ENCODE data around the gene CAPN15. TPM values are rescaled to one million over a fixed set of nuclear protein-coding genes. Genes with fewer than 3 reads are reported as not detected.

The CAPN15 gene
- total RNA-seq, 4 donors from 2014 or later, result 19.6 to 42.6 (median 29.0) TPM

GRCh38 chr16:515175-515938 is 12.2 kb upstream of the CAPN15 start:
- intact Hi-C loops (cut with DNase I), result no loop called here
- H3K27ac ChIP-seq, result no peak overlapping the region
- no peak for DNase-seq
- no peak overlapping the region for H3K4me3 ChIP-seq (replicated peaks in 1 of 3)
- WGBS, 2 donors, result 93 to 95% methylated on average over 35 to 45 of the region's 45 CpGs
- H3K36me3 ChIP-seq, result peaks cover 5 to 12% of the 10 kb centered on the region in 2 donors
- TF ChIP-seq CTCF (IDR thresholded peaks at IDR 0.05) (no peak), POLR2A (IDR thresholded peaks at IDR 0.05) (no peak)
- H3K27me3 ChIP-seq, result no peaks in the 10 kb centered on the region
- H3K4me1 ChIP-seq, result no peaks in the 10 kb centered on the region
- H3K9me3 ChIP-seq, result no peaks in the 10 kb centered on the region

- intact Hi-C loops (cut with DNase I), result no loop called here
- no peak for DNase-seq
- peaks cover 8 to 17% of the 10 kb centered on the region in 2 donors for H3K36me3 ChIP-seq
- WGBS, 2 donors, result 94 to 97% methylated on average over 11 of the region's 11 CpGs
- no peaks in the 10 kb centered on the region for H3K27me3 ChIP-seq
- TF ChIP-seq CTCF (IDR thresholded peaks at IDR 0.05) (no peak), POLR2A (IDR thresholded peaks at IDR 0.05) (no peak)
- no peak overlapping the region for H3K4me3 ChIP-seq (replicated peaks in 1 of 3)
- no peaks in the 10 kb centered on the region for H3K9me3 ChIP-seq
- H3K4me1 ChIP-seq, result no peaks in the 10 kb centered on the region
- H3K27ac ChIP-seq, result no peak overlapping the region
These were observed 11.6 kb upstream of the CAPN15 start for GRCh38 chr16:515939-516226.

- no peaks in the 10 kb centered on the region for H3K27me3 ChIP-seq
- TF ChIP-seq CTCF (IDR thresholded peaks at IDR 0.05) (no peak), POLR2A (IDR thresholded peaks at IDR 0.05) (no peak)
- H3K9me3 ChIP-seq, result no peaks in the 10 kb centered on the region
- no peak overlapping the region for H3K27ac ChIP-seq
- H3K4me1 ChIP-seq, result no peaks in the 10 kb centered on the region
- 96% methylated on average over 8 of the region's 8 CpGs for WGBS, 2 donors
- H3K36me3 ChIP-seq, result peaks cover 8 to 17% of the 10 kb centered on the region in 2 donors
- no peak for DNase-seq
- intact Hi-C loops (cut with DNase I), result no loop called here
- H3K4me3 ChIP-seq (replicated peaks in 1 of 3), result no peak overlapping the region
These were observed 11.2 kb upstream of the CAPN15 start for GRCh38 chr16:516301-516700.

GRCh38 chr16:518858-519257 is 8.7 kb upstream of the CAPN15 start:
- Histone ChIP-seq H3K27me3 (no peaks in the 10 kb centered on the region), H3K36me3 (peaks cover 8 to 17% of the 10 kb centered on the region in 2 donors), H3K4me1 (no peaks in the 10 kb centered on the region), H3K9me3 (no peaks in the 10 kb centered on the region), H3K4me3 (replicated peaks in 1 of 3) (no peak overlapping the region), H3K27ac (no peak overlapping the region)
- 92 to 100% methylated on average over 1 to 9 of the region's 9 CpGs for WGBS, 2 donors
- intact Hi-C loops (cut with DNase I), result no loop called here
- no peak for DNase-seq
- TF ChIP-seq POLR2A (IDR thresholded peaks at IDR 0.05) (no peak), CTCF (IDR thresholded peaks at IDR 0.05) (no peak)

- no peak overlapping the region for H3K27ac ChIP-seq
- H3K4me1 ChIP-seq, result no peaks in the 10 kb centered on the region
- no peaks in the 10 kb centered on the region for H3K27me3 ChIP-seq
- TF ChIP-seq POLR2A (IDR thresholded peaks at IDR 0.05) (no peak), CTCF (IDR thresholded peaks at IDR 0.05) (no peak)
- H3K9me3 ChIP-seq, result no peaks in the 10 kb centered on the region
- peaks cover 8 to 17% of the 10 kb centered on the region in 2 donors for H3K36me3 ChIP-seq
- DNase-seq, result no peak
- 91 to 94% methylated on average over 15 to 19 of the region's 19 CpGs for WGBS, 2 donors
- intact Hi-C loops (cut with DNase I), result no loop called here
- H3K4me3 ChIP-seq (replicated peaks in 1 of 3), result no peak overlapping the region
These were observed 8.1 kb upstream of the CAPN15 start for GRCh38 chr16:519425-519824.

Measured in thyroid gland (tissue), 4 donors.